Posterior vena cava (tissue), 2 donors: Measurements from ENCODE around the gene MAGED2. TPM values are rescaled to one million over a fixed set of nuclear protein-coding genes. Genes with fewer than 3 reads are reported as not detected.
"Not testable (repeated sequence)": the region's sequence is repeated elsewhere in the genome, so short reads cannot be mapped to it uniquely, and the experiment has no call there.

Experiments
- DNase-seq: peaks from one replicate; pipeline ENCODE4 v3.0.0-alpha.2; 2020; ENCODE audit warnings: low spot score
- intact Hi-C, 2 donors: fragments of 100-400 bp; cut with DNase I; formaldehyde crosslinking; loops; one replicate each; pipeline versions ENCODE4 v1.14.1 to v1.14.2; 2022 to 2023
- long read RNA-seq, 2 donors: library from polyadenylated mRNA; unstranded; transcript quantifications; one replicate each; pipeline ENCODE4 v2.0.0, GENCODE V29; 2020 to 2021
- total RNA-seq, 2 donors: library from RNA; stranded (reverse); fragmentation: NEBNext Ultra II Directional; extraction: Animal tissue kit (Norgen Biotek cat#: 25700); gene quantifications; one replicate each; pipeline ENCODE4 v1.2.1, GENCODE V29; 2021
- donor health status: DM: yes; HTN: yes; CAD: no.
- donor health status: DM: yes; HTN: yes; CAD: no.

The MAGED2 gene, protein sequence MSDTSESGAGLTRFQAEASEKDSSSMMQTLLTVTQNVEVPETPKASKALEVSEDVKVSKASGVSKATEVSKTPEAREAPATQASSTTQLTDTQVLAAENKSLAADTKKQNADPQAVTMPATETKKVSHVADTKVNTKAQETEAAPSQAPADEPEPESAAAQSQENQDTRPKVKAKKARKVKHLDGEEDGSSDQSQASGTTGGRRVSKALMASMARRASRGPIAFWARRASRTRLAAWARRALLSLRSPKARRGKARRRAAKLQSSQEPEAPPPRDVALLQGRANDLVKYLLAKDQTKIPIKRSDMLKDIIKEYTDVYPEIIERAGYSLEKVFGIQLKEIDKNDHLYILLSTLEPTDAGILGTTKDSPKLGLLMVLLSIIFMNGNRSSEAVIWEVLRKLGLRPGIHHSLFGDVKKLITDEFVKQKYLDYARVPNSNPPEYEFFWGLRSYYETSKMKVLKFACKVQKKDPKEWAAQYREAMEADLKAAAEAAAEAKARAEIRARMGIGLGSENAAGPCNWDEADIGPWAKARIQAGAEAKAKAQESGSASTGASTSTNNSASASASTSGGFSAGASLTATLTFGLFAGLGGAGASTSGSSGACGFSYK
- total RNA-seq = 100 to 1,000 TPM; 137 to 140 TPM
- long read RNA-seq, donor 1, transcript MAGED2-206 (13 exons, 2,189 nt) = major isoform, 56 of 126 reads
- long read RNA-seq, donor 1, transcript MAGED2-204 (13 exons, 2,048 nt) = minor isoform, 28 of 126 reads
- long read RNA-seq, donor 1, transcript MAGED2-203 (12 exons, 2,066 nt) = minor isoform, 8 of 126 reads
- long read RNA-seq, donor 1, partial matches to known transcripts = 20 of 126 reads
- long read RNA-seq, donor 1, other reads (novel, unspliced or antisense) = 12 of 126 reads
- long read RNA-seq, donor 2, transcript MAGED2-206 (13 exons, 2,189 nt) = major isoform, 327 of 769 reads
- long read RNA-seq, donor 2, transcript MAGED2-201 (12 exons, 1,958 nt) = minor isoform, 24 of 769 reads
- long read RNA-seq, donor 2, transcript MAGED2-203 (12 exons, 2,066 nt) = minor isoform, 44 of 769 reads
- long read RNA-seq, donor 2, transcript MAGED2-204 (13 exons, 2,048 nt) = minor isoform, 219 of 769 reads
- long read RNA-seq, donor 2, partial matches to known transcripts = 79 of 769 reads
- long read RNA-seq, donor 2, other reads (novel, unspliced or antisense) = 75 of 769 reads

DNA sequence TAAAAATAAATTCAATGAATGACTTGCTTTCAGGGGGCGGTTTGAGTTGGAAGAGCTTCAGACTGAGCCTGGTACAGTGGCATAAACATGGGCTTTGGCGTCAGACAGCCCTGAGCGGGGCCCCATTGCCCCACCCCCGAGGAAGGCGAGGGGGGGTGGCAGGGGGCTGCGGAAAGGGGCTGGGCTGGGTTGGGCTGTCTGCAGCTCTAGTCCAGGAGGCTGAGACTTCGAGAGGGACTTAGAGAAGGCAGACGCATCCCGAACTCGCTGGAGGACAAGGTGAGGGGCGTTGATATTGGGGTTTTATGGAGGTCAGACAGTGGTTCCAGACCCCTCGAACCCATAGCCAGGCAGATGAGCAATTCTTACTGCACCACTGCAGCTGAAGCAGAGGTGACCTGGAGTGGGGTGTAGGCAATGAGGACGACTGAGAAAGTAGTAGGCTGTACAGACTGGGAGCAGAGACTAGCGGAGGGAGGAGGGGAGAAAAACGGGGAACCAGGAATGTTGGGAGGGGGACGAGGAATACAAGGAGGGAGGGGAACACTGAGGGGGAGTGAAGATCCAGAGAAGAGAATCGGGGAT, at the start of gene MAGED2:
Gene MAGED2 (plus strand): TSS at position 222 of the 585 bp plus-strand sequence. CDS start 1,587 bp downstream, outside the sequence.
- intact Hi-C loops = no loop called here
- no peak for DNase-seq

DNA sequence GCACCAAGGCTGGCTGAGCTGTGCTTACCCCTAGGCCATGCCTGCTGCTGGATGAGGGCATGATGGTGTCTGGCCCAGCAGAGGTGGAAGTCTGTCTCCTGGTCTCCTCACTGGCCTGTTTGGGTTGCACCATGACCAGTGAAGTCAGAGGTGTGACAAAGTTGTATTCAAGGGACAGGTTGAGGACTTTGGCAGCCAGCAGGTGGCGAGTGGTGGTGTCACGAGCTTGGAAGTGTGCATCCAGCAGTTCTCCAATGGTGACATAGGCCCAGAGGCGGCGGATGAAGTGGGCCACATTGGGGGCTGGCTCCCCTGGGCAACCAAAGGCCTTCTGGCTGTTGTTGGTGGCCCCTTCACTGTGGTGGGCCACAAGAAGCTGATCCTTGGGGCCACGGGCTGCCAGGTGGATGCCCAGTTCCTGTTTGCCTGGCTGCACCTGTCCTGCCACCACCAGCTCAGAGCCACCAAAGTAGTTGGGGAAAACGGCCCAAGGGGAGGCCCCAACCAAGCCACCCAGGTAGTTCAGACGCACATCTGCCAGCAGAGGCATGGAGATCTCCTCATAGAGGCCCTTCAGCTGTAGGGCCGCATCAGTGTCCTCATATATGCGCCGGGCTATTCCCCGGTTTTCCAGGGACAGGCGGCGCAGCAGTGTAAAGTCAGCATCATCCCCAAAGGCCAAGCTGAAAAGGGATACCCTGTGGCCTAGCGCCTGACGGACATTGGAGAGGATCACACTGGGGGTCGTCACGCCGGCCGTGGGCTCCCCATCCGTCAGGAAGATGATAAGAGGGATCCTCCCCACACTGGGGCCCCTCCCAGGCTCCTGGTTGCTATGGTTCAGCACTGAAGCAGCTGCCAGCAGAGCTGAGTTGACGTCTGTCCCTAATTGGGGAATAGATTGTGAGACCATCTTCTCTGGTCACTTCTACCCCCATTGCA, 49.2 kb upstream of the MAGED2 start:
- peak; percentile 64 for DNase-seq
- intact Hi-C loops = no loop called here

DNA sequence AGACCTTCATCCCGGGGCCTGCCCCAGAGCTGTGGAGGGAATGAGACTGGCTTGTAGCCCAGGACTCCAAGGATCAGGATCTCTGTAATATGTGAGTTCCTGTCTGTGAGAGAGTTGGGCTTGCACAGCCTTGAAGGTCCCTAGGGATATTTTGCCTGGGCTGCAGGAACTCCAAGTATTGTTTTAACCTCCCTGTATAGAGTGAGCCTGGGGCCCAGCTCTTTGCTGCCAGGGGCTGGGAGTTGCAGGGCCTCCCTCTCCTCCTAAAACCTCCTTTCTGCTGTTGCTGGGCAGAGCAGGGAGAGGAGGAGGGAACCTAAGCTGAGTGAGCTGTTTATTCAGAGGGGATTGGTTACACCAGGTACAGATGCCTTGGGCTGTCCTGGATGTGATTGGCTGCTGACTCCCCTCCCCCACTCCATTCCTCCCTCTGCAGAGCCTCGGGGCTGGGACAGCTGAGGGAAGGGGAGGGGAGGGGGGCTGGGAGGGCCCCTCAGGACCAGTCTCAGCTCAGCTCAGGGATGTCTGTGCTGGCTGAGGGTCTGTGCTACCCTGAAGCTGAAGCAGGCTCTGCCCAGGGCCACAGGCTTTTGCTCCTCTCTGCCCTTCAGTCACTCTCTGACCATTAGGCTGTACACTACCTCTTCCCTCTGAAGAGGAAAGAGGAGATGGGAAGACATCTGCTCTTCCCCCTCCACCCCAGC, 33.0 kb upstream of the MAGED2 start:
- intact Hi-C loops = not testable (repeated sequence)
- peak; percentile 47 for DNase-seq

DNA sequence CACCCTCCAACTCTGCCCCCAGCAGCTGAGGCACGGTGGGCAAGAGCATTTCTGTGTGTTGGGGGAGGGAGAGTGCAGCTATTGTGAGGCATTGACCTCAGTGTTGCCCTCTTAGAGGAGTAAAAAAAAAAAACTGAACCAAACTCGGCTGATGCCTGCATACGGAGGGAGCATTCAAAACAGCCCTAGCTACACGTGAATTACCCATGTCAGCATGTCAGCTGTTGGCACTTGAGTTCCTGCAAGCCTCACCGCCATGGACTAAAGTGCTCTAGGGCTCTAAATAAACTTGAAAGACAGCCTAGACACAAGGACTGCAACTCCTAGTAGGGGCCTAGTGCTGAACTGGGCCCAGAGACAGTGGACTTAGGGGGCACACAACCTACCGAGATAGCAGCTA, 31.5 kb upstream of the MAGED2 start:
- intact Hi-C loops = no loop called here
- no peak for DNase-seq

DNA sequence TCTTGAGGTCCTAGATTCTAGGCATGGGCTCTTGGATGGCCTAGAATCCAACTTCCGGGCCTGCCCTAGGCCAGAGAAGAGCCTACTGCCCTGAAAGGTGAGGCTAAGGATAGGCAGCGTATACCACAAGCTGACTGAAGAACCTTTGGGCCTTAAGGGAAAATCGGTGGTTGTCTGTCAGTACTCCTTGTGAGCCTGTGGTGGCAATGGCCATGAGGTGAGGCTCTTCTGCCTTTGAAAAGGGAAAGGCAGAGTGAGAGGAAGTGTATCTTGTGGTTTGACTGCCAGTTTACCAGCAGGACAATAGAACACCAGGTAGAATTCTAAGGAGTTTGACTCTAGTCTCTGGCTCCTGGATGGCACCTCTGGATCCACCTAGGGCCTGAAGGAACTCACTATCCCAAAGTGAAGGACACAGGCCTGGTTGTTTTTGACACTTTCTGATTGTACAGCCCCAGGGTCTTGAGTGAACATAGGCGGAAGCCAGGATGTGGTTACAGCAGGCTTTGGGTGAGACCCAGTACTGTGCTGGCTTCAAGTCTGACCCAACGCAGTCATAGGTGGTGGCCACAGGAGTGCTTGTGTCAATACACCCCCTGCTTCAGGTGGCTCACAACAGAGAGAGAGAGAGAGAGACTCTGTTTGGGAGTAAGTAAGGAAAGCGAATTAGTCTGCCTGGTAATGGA, 30.4 kb upstream of the MAGED2 start:
- no peak for DNase-seq
- intact Hi-C loops = no loop called here

DNA sequence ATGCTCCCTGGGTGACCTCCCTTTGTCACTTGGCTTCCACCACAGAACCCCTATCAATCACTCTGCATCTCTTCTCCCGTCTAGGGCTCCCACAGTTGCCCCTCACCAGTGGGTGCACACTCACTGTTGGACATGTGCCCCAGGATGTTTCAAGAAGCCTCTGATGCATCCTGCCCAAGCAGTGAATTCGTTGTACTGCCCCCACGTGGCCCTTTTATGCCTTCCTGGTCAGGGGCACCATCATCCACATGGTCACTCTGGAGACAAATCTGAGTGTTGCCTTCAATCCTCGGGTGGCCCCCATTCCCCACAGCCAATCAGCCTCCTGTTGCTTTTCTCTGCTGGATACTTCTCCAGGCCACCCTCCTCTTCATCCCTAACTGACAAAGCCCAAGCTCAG, 21.6 kb upstream of the MAGED2 start:
- DNase-seq = no peak
- intact Hi-C loops = no loop called here

DNA sequence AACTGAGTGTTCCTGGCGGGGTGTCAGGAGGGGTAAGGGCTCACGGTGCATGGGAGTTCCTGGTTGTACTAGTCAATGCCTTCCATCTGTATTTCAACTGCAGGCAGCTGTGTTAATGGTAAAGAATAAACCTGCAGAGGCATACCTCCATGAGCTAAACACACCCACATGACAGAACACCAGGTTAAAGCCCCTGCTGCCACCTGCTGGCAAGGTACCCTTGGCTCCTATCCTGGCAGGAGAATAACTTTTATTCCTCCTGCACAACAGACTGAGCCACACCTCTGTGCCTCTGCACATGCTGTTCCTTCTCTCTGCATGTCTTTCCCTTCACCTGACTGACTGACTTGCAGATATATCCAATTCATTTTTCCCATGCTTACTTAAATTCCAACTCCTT, 20.6 kb upstream of the MAGED2 start:
- no peak for DNase-seq
- intact Hi-C loops = no loop called here

DNA sequence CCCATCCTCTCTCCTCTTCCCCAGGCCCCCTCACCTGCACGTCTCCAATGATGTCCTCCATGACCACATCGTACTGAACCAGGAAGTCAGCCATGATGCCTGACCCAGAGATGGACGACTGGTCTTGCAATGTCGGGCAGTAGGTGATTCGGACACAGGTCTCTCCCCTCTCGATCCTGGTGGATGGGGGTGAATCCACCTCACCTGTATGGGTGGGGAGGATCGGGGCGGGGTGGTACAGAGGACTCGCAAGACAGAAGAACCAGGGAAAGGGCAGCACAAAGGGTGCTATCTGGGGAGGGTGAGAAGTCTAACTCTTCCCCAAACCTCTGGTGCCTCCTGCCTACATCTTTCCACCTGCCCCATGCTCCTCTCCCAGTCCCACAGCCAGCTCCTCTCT, 19.1 kb upstream of the MAGED2 start:
- no peak for DNase-seq
- intact Hi-C loops = no loop called here

DNA sequence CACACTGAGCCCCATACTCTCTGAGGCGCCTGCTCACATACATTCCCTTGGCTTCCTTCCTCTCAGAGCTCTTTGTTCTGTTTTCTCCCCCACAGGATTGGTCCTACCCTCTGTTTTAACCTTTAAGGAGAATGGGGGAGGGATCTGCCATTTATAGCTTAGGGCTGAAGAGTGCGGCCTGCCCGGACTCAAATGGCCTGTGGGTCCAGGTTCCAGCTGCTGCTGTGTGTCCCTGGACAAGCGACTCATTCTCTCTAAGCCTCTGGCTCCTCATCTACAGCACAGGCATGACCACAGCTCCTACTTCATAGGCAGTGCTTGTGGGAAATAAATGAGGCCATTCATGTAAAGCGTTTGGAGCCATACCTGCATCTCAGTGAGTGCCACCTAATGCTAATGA, 18.1 kb upstream of the MAGED2 start:
- intact Hi-C loops = not testable (repeated sequence)

DNA sequence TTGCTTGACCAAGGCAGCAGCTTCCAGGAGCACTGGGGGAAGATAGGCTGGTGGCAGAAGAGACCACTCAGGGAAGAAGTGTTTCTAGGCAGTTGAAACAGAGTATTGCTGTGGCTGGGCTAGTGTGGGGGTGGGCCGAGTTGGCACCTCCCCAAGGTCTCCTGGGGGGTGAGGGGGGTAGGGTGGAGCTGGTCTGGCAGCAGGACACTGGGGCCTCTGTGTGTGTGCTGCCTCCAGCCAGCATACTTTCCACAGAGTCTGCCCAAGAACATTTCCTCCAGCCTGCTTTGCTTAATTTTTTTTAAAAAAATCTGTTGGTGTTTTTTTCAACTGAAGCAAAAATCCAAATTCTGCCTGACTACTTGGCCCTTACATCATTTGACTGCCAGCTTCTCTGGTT, 13.5 kb upstream of the MAGED2 start:
- DNase-seq = no peak
- intact Hi-C loops = no loop called here

More for the DNA sequence above, 18.1 kb upstream of the MAGED2 start:
- DNase-seq = not testable (repeated sequence)

DNA sequence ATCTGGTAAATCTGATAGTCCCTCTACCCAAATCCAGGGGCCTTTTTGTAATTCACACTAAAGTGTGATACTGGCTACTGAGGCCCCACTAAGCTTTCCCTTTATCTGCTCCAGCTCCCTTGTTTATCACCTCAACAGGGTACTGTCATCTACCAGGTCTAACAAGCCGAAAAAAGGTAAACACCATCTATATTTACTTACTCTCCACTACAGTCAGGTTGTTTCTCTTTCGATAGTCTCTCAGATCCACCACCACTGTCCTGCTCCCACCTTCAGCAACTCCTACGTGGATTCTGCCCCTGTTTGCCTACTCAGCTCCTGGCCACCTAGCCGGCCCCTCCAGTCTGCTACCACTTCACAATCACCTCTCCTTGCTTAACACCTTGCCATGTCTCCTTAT, 12.8 kb upstream of the MAGED2 start:
- DNase-seq = no peak
- intact Hi-C loops = no loop called here

DNA sequence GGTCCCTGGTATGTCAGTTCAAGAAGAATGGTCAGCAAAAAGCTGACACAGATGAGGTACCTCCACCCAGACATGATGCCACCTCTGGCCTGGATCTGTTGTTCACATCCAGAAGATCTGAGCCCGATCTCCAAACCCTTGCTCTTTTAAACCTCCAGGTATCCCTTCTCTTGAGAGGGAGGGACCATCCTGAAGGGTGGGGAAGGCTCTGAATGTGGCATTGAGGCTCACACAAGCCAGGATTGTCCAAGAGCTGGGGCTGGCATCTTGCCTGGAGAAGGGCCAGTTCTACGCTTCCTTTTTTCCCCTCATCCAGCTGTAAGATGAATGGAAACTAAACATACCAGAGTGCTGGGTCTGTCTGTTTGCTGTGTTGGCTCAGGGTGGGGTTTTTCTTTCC, 9.4 kb upstream of the MAGED2 start, which contains the start of gene ITIH6:
Gene ITIH6 (minus strand): TSS at position 119 of the 400 bp plus-strand sequence. CDS start 45 bp downstream, at position 74.
- DNase-seq = no peak
- intact Hi-C loops = no loop called here

DNA sequence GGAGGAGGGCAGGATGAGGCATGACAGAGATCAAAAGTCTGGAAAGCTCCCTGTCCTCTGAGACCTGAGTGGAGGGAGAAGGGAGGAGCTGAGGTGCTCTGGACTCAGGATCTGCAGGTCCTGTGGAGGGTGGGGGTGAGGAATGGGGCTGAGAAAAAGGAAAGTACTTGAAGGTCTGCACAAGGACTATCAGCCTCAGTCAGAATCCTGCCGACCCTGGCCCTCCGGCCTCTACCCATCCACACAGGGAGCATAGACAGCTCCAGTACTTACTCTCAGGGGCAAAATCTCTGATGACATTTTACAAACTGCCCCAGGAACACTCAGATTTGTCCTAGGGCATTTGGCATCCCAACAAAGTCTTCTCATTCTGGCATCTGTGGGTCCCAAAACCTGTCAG, 8.5 kb upstream of the MAGED2 start:
- DNase-seq = no peak
- intact Hi-C loops = no loop called here

DNA sequence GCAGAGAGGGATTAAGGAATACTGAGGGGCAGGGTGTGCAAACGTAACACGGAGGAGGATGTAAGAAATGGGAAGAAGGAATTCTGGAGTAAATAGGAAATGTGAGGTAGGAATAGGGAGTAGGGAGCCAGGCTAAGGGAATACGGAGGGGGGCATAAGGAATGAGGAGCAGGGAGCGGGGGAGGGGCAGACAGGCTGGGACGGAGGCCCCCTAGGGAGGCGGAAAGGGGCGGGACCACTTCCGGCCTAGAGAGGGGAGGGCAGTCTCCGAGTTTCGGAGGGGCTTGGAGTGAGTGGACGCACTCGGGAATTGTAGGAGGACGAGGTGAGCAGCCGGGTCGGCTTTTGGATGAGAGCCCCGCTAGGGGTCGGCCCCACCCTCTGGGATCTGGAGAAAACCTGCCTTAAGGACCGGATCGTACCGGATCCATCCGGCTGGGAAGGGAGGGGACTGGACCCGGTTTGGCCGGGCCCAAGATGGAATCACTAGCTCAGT, 612 bp downstream of the MAGED2 start:
- DNase-seq = peak; percentile 88
- intact Hi-C loops = no loop called here

DNA sequence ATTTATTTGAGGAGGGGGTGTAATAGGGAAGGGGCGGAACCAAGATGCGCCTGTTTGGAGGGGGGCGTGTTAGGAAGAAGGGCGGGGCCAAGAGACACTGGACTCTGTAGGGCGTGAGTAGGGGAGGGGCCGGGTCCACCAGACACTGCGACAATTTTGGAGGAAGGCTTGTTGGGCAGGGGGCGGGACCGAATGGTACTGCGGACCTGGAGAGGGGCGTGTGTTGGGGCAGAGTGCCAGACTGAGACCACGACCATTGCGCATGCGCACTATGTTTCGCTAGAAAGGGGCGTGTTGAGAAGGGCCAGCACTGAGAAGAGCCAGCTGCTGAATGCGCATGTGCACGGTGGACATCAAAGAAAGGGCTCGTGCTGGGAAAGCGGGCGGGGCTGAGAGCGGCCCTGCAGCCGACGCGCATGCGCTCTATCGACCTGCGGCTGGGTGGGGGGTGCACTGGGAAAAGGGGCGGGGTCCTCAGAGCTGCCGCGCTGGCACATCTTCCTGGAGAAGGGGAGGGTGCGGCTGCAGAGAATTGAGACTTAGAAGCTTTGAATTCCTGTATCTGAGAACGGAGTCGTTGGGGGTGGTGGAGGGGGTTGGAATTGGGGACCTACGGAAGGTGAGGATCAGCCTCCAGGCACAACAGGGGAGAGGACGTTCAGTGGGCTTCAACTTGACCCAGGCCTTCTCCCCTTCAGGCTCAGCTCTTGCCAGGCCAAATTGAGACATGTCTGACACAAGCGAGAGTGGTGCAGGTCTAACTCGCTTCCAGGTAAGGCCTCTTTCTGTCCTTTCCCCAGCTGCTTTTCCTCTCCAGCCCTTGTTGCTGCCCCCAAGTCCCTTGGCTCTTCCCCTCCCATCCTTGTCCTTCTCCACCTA, 1.3 kb downstream of the MAGED2 start:
- DNase-seq = peak; percentile 98
- intact Hi-C loops = no loop called here

DNA sequence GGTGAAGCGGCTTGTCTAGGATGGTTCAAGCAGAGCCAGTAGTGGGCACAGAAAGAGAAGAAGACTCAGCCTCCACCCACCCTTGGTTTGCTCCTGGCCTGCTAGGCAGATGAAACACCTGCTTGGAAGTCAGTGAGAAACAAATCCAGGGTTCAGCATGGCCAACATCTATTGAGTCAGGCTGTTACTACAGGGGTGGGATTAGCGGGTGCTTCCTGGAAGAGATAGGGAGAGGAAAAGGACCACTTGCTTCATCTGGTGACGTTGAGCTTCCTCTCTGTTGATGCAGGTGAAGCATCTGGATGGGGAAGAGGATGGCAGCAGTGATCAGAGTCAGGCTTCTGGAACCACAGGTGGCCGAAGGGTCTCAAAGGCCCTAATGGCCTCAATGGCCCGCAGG, 3.0 kb downstream of the MAGED2 start:
- intact Hi-C loops = no loop called here
- no peak for DNase-seq
